Ishikawa (cell line): ENCODE measurements around the gene SALL3.

Experiments
- EP300 ChIP-seq: IDR thresholded peaks from 2 replicates; pipeline ENCODE4 v1.6.1; 2012; ENCODE audit warnings: borderline replicate concordance
- NFIC ChIP-seq: IDR thresholded peaks from 2 replicates; pipeline ENCODE4 v1.6.1; 2012
- TCF12 ChIP-seq: IDR thresholded peaks from 2 replicates; pipeline ENCODE4 v1.6.1; 2012; ENCODE audit warnings: low read depth
- TF ChIP-seq, protein P1 (sequence below): IDR thresholded peaks from 2 replicates; pipeline ENCODE4 v1.6.1; 2012

DNA sequence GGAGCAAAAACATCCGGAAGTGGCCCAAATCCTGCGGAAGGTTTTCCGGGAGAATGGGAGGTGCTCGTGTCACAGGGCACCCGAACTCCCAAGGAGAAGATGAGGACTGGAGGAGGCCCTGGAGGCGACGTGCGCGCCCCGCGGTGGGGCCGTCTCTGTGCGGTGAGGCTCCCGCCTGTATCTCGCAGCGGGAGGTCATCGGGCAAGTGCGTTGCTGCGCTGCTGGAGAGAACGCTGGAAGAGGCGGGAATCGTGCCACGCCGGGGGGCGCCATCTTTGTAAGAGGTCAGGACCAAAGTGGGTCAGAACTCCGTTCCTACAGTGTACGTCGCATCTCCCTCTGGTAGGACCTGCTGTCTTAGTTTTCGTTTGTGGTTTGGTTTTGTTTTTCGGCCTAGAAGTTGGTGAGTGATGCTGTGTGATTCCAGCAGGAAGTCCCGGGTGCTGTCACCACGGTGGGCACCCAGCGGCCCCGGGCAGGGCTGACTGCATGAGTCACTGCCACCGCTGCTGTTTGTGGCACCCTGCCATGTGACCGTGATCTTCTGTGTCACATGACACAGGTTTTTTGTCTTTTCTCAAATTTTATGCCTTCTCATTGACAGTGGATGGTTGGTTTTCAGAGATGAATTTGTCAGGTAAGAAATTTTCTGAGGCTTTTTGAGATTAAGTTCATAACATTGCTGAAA, 68.1 kb downstream of the SALL3 start:
- TF ChIP-seq TCF12 = no peak
- TF ChIP-seq NFIC = no peak
- TF ChIP-seq EP300 = no peak
- TF ChIP-seq, protein P1, sequence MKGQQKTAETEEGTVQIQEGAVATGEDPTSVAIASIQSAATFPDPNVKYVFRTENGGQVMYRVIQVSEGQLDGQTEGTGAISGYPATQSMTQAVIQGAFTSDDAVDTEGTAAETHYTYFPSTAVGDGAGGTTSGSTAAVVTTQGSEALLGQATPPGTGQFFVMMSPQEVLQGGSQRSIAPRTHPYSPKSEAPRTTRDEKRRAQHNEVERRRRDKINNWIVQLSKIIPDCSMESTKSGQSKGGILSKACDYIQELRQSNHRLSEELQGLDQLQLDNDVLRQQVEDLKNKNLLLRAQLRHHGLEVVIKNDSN = peak; percentile 57
